ENCODE measurements around the gene STUM. TPM values are rescaled to one million over a fixed set of nuclear protein-coding genes. Genes with fewer than 3 reads are reported as not detected.

Gene STUM
- total RNA-seq, 1 donor from 2014 or later: 0.55 TPM

- no peak for DNase-seq (ENCODE audit: low spot score, unreplicated experiment)
- no peak overlapping the region for H3K4me3 Mint-ChIP-seq (ENCODE audit: low read depth)
- no peak overlapping the region for H3K27ac Mint-ChIP-seq
- no peaks in the 10 kb centered on the region for H3K4me1 Mint-ChIP-seq (ENCODE audit: low read depth)
- H3K9me3 Mint-ChIP-seq (ENCODE audit: low read depth): no peaks in the 10 kb centered on the region
- no peaks in the 10 kb centered on the region for H3K36me3 Mint-ChIP-seq (ENCODE audit: insufficient read depth)
- TF ChIP-seq CTCF (IDR thresholded peaks at IDR 0.05; ENCODE audit: unreplicated experiment): no peak
- H3K27me3 Mint-ChIP-seq: peaks cover 19% of the 10 kb centered on the region
These were observed 55.4 kb downstream of the STUM start for GRCh38 chr1:226603858-226604559.

- no peaks in the 10 kb centered on the region for H3K4me1 Mint-ChIP-seq (ENCODE audit: low read depth)
These were observed 56.2 kb downstream of the STUM start for GRCh38 chr1:226604560-226605317.

GRCh38 chr1:226605318-226605950, 56.9 kb downstream of the STUM start:
- H3K27me3 Mint-ChIP-seq: peaks cover 21% of the 10 kb centered on the region
- no peak overlapping the region for H3K27ac Mint-ChIP-seq

More at GRCh38 chr1:226604560-226605317, 56.2 kb downstream of the STUM start:
- H3K27ac Mint-ChIP-seq: no peak overlapping the region
- no peak for DNase-seq (ENCODE audit: low spot score, unreplicated experiment)
- H3K4me3 Mint-ChIP-seq (ENCODE audit: low read depth): no peak overlapping the region
- no peaks in the 10 kb centered on the region for H3K36me3 Mint-ChIP-seq (ENCODE audit: insufficient read depth)
- TF ChIP-seq CTCF (IDR thresholded peaks at IDR 0.05; ENCODE audit: unreplicated experiment): no peak
- peaks cover 21% of the 10 kb centered on the region for H3K27me3 Mint-ChIP-seq
- H3K9me3 Mint-ChIP-seq (ENCODE audit: low read depth): no peaks in the 10 kb centered on the region

GRCh38 chr1:226606311-226607267, 58.0 kb downstream of the STUM start:
- Mint-ChIP-seq H3K27me3 (peaks cover 21% of the 10 kb centered on the region), H3K27ac (no peak overlapping the region), H3K9me3 (ENCODE audit: low read depth) (no peaks in the 10 kb centered on the region), H3K36me3 (ENCODE audit: insufficient read depth) (no peaks in the 10 kb centered on the region), H3K4me1 (ENCODE audit: low read depth) (no peaks in the 10 kb centered on the region), H3K4me3 (ENCODE audit: low read depth) (no peak overlapping the region)
- no peak for DNase-seq (ENCODE audit: low spot score, unreplicated experiment)
- TF ChIP-seq CTCF (IDR thresholded peaks at IDR 0.05; ENCODE audit: unreplicated experiment): no peak

More at GRCh38 chr1:226605318-226605950, 56.9 kb downstream of the STUM start:
- no peaks in the 10 kb centered on the region for H3K4me1 Mint-ChIP-seq (ENCODE audit: low read depth)
- no peak for DNase-seq (ENCODE audit: low spot score, unreplicated experiment)
- no peak for TF ChIP-seq CTCF (IDR thresholded peaks at IDR 0.05; ENCODE audit: unreplicated experiment)
- no peaks in the 10 kb centered on the region for H3K9me3 Mint-ChIP-seq (ENCODE audit: low read depth)
- no peak overlapping the region for H3K4me3 Mint-ChIP-seq (ENCODE audit: low read depth)
- H3K36me3 Mint-ChIP-seq (ENCODE audit: insufficient read depth): no peaks in the 10 kb centered on the region
